Neural progenitor cell (in vitro differentiated cells): ENCODE results near the gene ANKRD11. TPM values are rescaled to one million over a fixed set of nuclear protein-coding genes. Genes with fewer than 3 reads are reported as not detected.

Experiments used
- DNase-seq: peaks from one replicate; pipeline ENCODE4 v3.0.0-alpha.2; 2016; ENCODE audit warnings: low spot score
- H2AFZ ChIP-seq: fragments of 200-600 bp; sonication (generic); replicated peaks from 2 replicates; pipeline ENCODE4 v1.6.1; 2016; ENCODE audit warnings: antibody characterized with exemption
- H3F3A ChIP-seq: fragments of 200-600 bp; sonication (generic); 2 replicates; pipeline ENCODE4 v1.6.1; 2016; ENCODE audit warnings: antibody characterized with exemption, low read depth
- H3K27ac ChIP-seq: fragments of 200-600 bp; sonication (generic); 2 replicates; pipeline ENCODE4 v1.5.1; 2016; ENCODE audit warnings: mild to moderate bottlenecking
- H3K27me3 ChIP-seq: fragments of 200-600 bp; sonication (generic); 2 replicates; pipeline ENCODE4 v1.6.1; 2016; ENCODE audit warnings: mild to moderate bottlenecking, moderate library complexity
- H3K36me3 ChIP-seq: fragments of 200-600 bp; sonication (generic); 2 replicates; pipeline ENCODE4 v1.5.1; 2016
- H3K4me1 ChIP-seq: fragments of 200-600 bp; sonication (generic); 2 replicates; pipeline ENCODE4 v1.6.1; 2016; ENCODE audit warnings: mixed run types
- H3K4me2 ChIP-seq: fragments of 200-600 bp; sonication (generic); 2 replicates; pipeline ENCODE4 v1.6.1; 2016
- H3K4me3 ChIP-seq: fragments of 200-600 bp; sonication (generic); 2 replicates; pipeline ENCODE4 v1.5.1; 2016
- H3K79me2 ChIP-seq: fragments of 200-600 bp; sonication (generic); 2 replicates; pipeline ENCODE4 v1.6.1; 2016; ENCODE audit warnings: low read depth
- H3K9ac ChIP-seq: fragments of 200-600 bp; sonication (generic); 2 replicates; pipeline ENCODE4 v1.6.1; 2016
- H3K9me3 ChIP-seq: fragments of 200-600 bp; sonication (generic); 2 replicates; pipeline ENCODE4 v1.5.1; 2016; ENCODE audit warnings: low read depth
- H4K20me1 ChIP-seq: fragments of 200-600 bp; sonication (generic); 2 replicates; pipeline ENCODE4 v1.6.1; 2016; ENCODE audit warnings: low read depth
- H3K27ac Mint-ChIP-seq: 3 replicates; pipeline ENCODE4 v1.8.0; 2021; ENCODE audit warnings: mixed read lengths
- H3K27me3 Mint-ChIP-seq: 2 replicates; pipeline ENCODE4 v1.8.0; 2022; ENCODE audit warnings: low read depth, mild to moderate bottlenecking, inconsistent platforms, moderate library complexity, mixed read lengths; ENCODE audit not compliant: insufficient read depth
- H3K36me3 Mint-ChIP-seq: 3 replicates; pipeline ENCODE4 v1.8.0; 2021; ENCODE audit warnings: mixed read lengths
- H3K4me1 Mint-ChIP-seq: 3 replicates; pipeline ENCODE4 v1.8.0; 2021; ENCODE audit warnings: mixed read lengths
- H3K4me3 Mint-ChIP-seq: 3 replicates; pipeline ENCODE4 v1.8.0; 2021; ENCODE audit warnings: mild to moderate bottlenecking, moderate library complexity, mixed read lengths
- H3K9me3 Mint-ChIP-seq: 3 replicates; pipeline ENCODE4 v1.8.0; 2020; ENCODE audit warnings: mixed read lengths
- EZH2 ChIP-seq: fragments of 200-600 bp; sonication (generic); IDR thresholded peaks from 2 replicates; pipeline ENCODE4 v1.6.1; 2017; ENCODE audit warnings: antibody characterized with exemption, mild to moderate bottlenecking, moderate library complexity
- EZH2phosphoT487 ChIP-seq: fragments of 200-600 bp; sonication (generic); IDR thresholded peaks from 2 replicates; pipeline ENCODE4 v1.6.1; 2017; ENCODE audit warnings: antibody characterized with exemption
- total RNA-seq: library from RNA; depleted of rRNA; stranded (reverse); fragments of >200 nt; gene quantifications from 2 replicates; pipeline ENCODE4 v1.2.3, GENCODE V29; 2015; ENCODE audit warnings: low replicate concordance
- TF ChIP-seq, protein P1 (sequence below): fragments of 200-600 bp; sonication (generic); IDR thresholded peaks from 2 replicates; pipeline ENCODE4 v1.5.1; 2017; ENCODE audit warnings: antibody characterized with exemption, mild to moderate bottlenecking

The ANKRD11 gene
- total RNA-seq, 1 donor from 2014 or later = 47.3 TPM

DNA sequence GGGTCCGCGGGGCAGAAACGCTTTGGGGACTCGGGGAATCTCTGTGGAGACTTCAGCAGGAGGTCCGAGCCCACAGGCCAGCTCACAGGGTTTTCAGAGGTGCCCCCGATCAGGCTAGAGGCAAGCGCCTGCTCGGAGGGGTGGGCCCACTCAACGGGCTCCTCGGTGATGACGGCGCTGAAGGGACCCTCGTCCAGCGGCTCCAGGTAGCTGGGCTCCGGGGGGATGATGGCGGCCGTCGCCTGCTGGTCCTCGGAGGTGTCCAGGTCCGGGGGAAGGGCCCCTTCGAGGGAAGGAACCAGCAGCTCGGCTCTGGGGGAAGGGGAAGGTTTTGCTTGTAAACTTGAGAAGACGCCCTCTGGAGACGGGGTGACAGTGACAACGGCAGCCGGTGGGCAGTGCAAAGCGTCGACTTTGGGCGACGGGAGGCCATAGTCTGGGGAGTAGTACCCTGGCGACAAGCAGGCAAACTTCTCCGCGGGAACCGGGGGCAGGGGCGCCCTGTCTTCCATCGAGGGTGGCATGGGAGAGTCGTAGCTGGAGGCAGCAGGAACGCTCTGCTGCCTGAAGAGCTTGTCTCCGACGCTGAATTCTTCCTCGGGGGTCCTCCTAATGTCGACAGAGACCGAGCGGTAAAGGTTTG lies 209.7 kb downstream of the ANKRD11 start:
- peaks cover 5% of the 10 kb centered on the region for H3K36me3 Mint-ChIP-seq
- no peak overlapping the region for H3K27ac ChIP-seq
- H3F3A ChIP-seq = no peaks in the 10 kb centered on the region
- no peak overlapping the region for H3K9ac ChIP-seq
- H3K9me3 Mint-ChIP-seq = no peaks in the 10 kb centered on the region
- H2AFZ ChIP-seq = no peak overlapping the region
- H3K27me3 Mint-ChIP-seq = peaks cover 5% of the 10 kb centered on the region
- no peaks in the 10 kb centered on the region for H3K9me3 ChIP-seq
- H3K4me1 ChIP-seq = no peaks in the 10 kb centered on the region
- no peak for DNase-seq
- peaks cover 32% of the 10 kb centered on the region for H4K20me1 ChIP-seq
- TF ChIP-seq EZH2phosphoT487 = no peak
- TF ChIP-seq, protein P1, sequence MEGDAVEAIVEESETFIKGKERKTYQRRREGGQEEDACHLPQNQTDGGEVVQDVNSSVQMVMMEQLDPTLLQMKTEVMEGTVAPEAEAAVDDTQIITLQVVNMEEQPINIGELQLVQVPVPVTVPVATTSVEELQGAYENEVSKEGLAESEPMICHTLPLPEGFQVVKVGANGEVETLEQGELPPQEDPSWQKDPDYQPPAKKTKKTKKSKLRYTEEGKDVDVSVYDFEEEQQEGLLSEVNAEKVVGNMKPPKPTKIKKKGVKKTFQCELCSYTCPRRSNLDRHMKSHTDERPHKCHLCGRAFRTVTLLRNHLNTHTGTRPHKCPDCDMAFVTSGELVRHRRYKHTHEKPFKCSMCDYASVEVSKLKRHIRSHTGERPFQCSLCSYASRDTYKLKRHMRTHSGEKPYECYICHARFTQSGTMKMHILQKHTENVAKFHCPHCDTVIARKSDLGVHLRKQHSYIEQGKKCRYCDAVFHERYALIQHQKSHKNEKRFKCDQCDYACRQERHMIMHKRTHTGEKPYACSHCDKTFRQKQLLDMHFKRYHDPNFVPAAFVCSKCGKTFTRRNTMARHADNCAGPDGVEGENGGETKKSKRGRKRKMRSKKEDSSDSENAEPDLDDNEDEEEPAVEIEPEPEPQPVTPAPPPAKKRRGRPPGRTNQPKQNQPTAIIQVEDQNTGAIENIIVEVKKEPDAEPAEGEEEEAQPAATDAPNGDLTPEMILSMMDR = no peak
- no peak for TF ChIP-seq EZH2
- H3K4me3 ChIP-seq = no peak overlapping the region
- H3K36me3 ChIP-seq = no peaks in the 10 kb centered on the region
- no peaks in the 10 kb centered on the region for H3K79me2 ChIP-seq
- no peaks in the 10 kb centered on the region for H3K27me3 ChIP-seq
- peaks cover 2% of the 10 kb centered on the region for H3K4me1 Mint-ChIP-seq
- no peak overlapping the region for H3K27ac Mint-ChIP-seq
- no peak overlapping the region for H3K4me2 ChIP-seq
- no peak overlapping the region for H3K4me3 Mint-ChIP-seq

DNA sequence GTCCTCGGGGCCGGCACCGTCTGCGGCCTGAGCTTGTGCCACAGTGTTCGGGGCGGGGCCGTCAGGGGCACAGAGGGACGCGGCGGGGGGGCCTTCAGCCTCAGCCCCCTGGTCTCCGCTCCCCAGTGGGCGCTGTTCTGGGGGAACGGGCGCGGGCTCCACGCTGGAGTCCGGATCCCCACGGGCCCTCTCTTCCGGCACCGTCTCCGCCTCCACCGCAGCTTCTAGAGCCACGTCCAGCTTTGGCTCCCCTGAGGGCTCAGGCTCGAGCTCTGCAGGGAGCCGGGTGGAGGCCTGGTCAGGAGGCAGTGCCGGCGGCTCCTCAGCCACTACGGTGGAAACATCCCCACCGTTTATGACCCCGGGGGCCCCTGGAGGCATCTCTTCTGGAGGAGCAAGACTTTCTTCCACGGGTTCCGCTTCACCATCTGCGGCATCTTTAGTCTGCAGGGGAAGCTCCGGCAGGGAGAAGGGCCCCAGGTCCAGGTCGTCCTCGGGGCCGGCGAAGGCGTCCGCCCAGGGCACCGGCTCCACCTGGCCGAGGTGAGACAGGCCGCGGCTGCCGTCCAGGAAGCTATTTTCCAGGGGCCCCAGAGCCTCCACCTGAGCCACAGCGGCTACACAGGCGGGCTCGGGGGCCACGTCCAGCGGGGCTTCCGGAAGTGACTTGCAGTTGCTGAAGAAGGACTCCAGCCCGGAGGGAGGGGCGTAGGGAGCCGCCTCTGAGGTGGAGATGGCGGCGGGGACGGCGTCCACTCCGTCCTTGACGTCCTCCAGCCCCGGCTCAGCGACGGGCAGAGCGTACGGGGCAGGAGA lies 210.5 kb downstream of the ANKRD11 start:
- no peak for TF ChIP-seq EZH2
- no peak for TF ChIP-seq EZH2phosphoT487
- TF ChIP-seq, protein P1 = no peak
- Histone ChIP-seq H3K79me2 (no peaks in the 10 kb centered on the region), H3K9ac (no peak overlapping the region), H3K4me1 (no peaks in the 10 kb centered on the region), H4K20me1 (peaks cover 32% of the 10 kb centered on the region), H3K27ac (no peak overlapping the region), H3K36me3 (no peaks in the 10 kb centered on the region), H3F3A (no peaks in the 10 kb centered on the region), H3K4me2 (no peak overlapping the region), H3K4me3 (no peak overlapping the region), H3K9me3 (no peaks in the 10 kb centered on the region), H3K27me3 (no peaks in the 10 kb centered on the region), H2AFZ (no peak overlapping the region)
- Mint-ChIP-seq H3K27me3 (peaks cover 5% of the 10 kb centered on the region), H3K4me1 (peaks cover 2% of the 10 kb centered on the region), H3K9me3 (no peaks in the 10 kb centered on the region), H3K27ac (no peak overlapping the region), H3K36me3 (peaks cover 7% of the 10 kb centered on the region), H3K4me3 (no peak overlapping the region)
- DNase-seq = no peak

DNA sequence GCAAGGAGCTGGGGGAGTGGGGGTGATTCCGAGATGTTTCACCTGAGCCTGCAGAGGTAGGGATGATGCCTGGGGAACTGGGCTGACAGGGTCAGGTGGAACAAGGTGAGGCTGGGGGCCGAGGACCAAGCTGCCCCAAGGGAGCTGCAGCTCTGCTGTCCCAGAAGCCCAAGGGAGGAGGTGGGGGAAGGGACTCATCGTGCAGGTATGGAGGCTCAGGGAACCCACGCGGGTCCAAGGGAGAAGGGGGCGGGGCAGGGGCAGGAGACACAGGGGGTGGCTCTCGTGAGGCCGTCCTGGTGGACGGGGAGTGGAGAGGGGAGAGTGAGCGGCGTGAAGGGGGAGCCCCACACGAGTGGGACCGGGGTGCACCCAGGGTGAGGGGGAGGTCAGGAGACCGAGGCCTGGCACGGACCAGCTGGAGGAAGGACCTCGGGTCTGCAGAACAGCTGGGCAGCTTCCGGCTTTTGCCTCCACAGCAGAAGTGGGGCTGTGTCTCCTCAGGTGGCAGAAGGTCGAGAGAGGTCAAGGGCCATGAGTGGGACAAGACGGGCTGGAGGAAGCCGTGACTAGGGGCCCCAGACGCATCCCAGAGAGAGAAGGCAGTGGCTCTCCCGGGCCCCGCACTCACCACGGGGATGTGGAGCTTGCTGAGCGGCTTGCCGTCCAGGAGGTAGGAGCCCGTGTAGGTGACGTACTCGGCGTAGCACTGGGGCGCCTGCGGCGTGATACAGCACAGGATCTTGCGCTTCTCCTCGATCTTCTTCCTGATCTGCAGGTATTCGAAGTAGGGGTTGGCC lies 211.7 kb downstream of the ANKRD11 start:
- DNase-seq = no peak
- H3K36me3 Mint-ChIP-seq = peaks cover 9% of the 10 kb centered on the region
- H3K27ac Mint-ChIP-seq = no peak overlapping the region

More for the DNA sequence above, 211.7 kb downstream of the ANKRD11 start:
- peaks cover 2% of the 10 kb centered on the region for H3K4me1 Mint-ChIP-seq
- Histone ChIP-seq H3K4me1 (no peaks in the 10 kb centered on the region), H3F3A (no peaks in the 10 kb centered on the region), H4K20me1 (peaks cover 23% of the 10 kb centered on the region), H3K27me3 (no peaks in the 10 kb centered on the region), H3K27ac (no peak overlapping the region), H3K79me2 (no peaks in the 10 kb centered on the region), H3K9me3 (no peaks in the 10 kb centered on the region), H3K36me3 (no peaks in the 10 kb centered on the region), H3K9ac (no peak overlapping the region), H3K4me2 (no peak overlapping the region), H2AFZ (no peak overlapping the region), H3K4me3 (no peak overlapping the region)
- no peak for TF ChIP-seq EZH2
- no peak for TF ChIP-seq EZH2phosphoT487
- TF ChIP-seq, protein P1 = no peak
- no peaks in the 10 kb centered on the region for H3K9me3 Mint-ChIP-seq
- H3K27me3 Mint-ChIP-seq = peaks cover 9% of the 10 kb centered on the region
- no peak overlapping the region for H3K4me3 Mint-ChIP-seq
